Calu3 (cell line): ENCODE measurements around the gene GRIK2. TPM values are rescaled to one million over a fixed set of nuclear protein-coding genes. Genes with fewer than 3 reads are reported as not detected.

Source experiments
- BruUV-seq: library from RNA; stranded (reverse); fragments of 400-500 nt; replicated peaks from 2 replicates; lab custom pipeline; 2021; lab: Mats Ljungman, UMichigan
- CTCF ChIA-PET: fragments of 300-600 bp; sonication (Branson Sonifier 250); formaldehyde crosslinking; loops from one replicate; lab custom pipeline; 2022; ENCODE audit warnings: antibody characterized with exemption; lab: Charles Lee
- DNase-seq: peaks from one replicate; pipeline ENCODE4 v3.0.0; 2022
- H3K27ac Mint-ChIP-seq: one replicate; pipeline ENCODE4 v1.8.0; 2022; ENCODE audit warnings: mixed read lengths; ENCODE audit not compliant: unreplicated experiment
- H3K27me3 Mint-ChIP-seq: one replicate; pipeline ENCODE4 v1.8.0; 2022; ENCODE audit warnings: mixed read lengths; ENCODE audit not compliant: unreplicated experiment
- H3K36me3 Mint-ChIP-seq: one replicate; pipeline ENCODE4 v1.8.0; 2022; ENCODE audit warnings: mild to moderate bottlenecking, moderate library complexity, mixed read lengths; ENCODE audit not compliant: insufficient read depth, unreplicated experiment
- H3K4me1 Mint-ChIP-seq: one replicate; pipeline ENCODE4 v1.8.0; 2022; ENCODE audit warnings: mild to moderate bottlenecking, low read depth, mixed read lengths; ENCODE audit not compliant: unreplicated experiment
- H3K4me3 Mint-ChIP-seq: one replicate; pipeline ENCODE4 v1.8.0; 2022; ENCODE audit warnings: mild to moderate bottlenecking, low read depth, moderate library complexity, mixed read lengths; ENCODE audit not compliant: unreplicated experiment
- H3K9me3 Mint-ChIP-seq: one replicate; pipeline ENCODE4 v1.8.0; 2022; ENCODE audit warnings: low read depth, mixed read lengths; ENCODE audit not compliant: unreplicated experiment
- CTCF ChIP-seq: fragments of 200-600 bp; IDR thresholded peaks from one replicate; pipeline ENCODE4 v1.8.0; 2022; ENCODE audit warnings: antibody characterized with exemption; ENCODE audit not compliant: unreplicated experiment
- intact Hi-C: fragments of 100-400 bp; cut with micrococcal nuclease; formaldehyde crosslinking; loops from one replicate; pipeline ENCODE4 v1.10.0; 2022; ENCODE audit not compliant: unreplicated experiment
- total RNA-seq: library from RNA; stranded (reverse); gene quantifications from 2 replicates; pipeline ENCODE4 v1.2.3, GENCODE V29; 2022

Gene GRIK2
- total RNA-seq, 1 experiment from 2014 or later, result 3.3 TPM

- no TSS peak for BruUV-seq
- DNase-seq, result no peak
- CTCF ChIA-PET, result interaction anchor here (0.6 kb wide), 1 partner anchor 11 kb away, joined by 6 read pairs; no protein-coding TSS in a partner anchor
- H3K9me3 Mint-ChIP-seq, result no peaks in the 10 kb centered on the region
- H3K4me3 Mint-ChIP-seq, result no peak overlapping the region
- no peaks in the 10 kb centered on the region for H3K4me1 Mint-ChIP-seq
- no peaks in the 10 kb centered on the region for H3K27me3 Mint-ChIP-seq
- intact Hi-C loops, result no loop called here
- no peak for TF ChIP-seq CTCF
- no peak overlapping the region for H3K27ac Mint-ChIP-seq
- H3K36me3 Mint-ChIP-seq, result no peaks in the 10 kb centered on the region
Observed at GRCh38 chr6:101534386-101534785, 140.9 kb downstream of the GRIK2 start.

GRCh38 chr6:101534821-101535220, 141.3 kb downstream of the GRIK2 start:
- BruUV-seq, result no TSS peak
- Mint-ChIP-seq H3K27me3 (no peaks in the 10 kb centered on the region), H3K4me1 (no peaks in the 10 kb centered on the region), H3K36me3 (no peaks in the 10 kb centered on the region), H3K9me3 (no peaks in the 10 kb centered on the region), H3K4me3 (no peak overlapping the region), H3K27ac (no peak overlapping the region)
- intact Hi-C loops, result no loop called here
- TF ChIP-seq CTCF, result no peak
- CTCF ChIA-PET, result interaction anchor here (0.6 kb wide), 1 partner anchor 11 kb away, joined by 6 read pairs; no protein-coding TSS in a partner anchor
- no peak for DNase-seq

- no peak for TF ChIP-seq CTCF
- Mint-ChIP-seq H3K27me3 (no peaks in the 10 kb centered on the region), H3K36me3 (no peaks in the 10 kb centered on the region), H3K4me3 (no peak overlapping the region), H3K4me1 (no peaks in the 10 kb centered on the region), H3K9me3 (no peaks in the 10 kb centered on the region), H3K27ac (no peak overlapping the region)
- intact Hi-C loops, result no loop called here
- CTCF ChIA-PET, result interaction anchor here (0.6 kb wide), 1 partner anchor 837 kb away, joined by 3 read pairs; no protein-coding TSS in a partner anchor
- DNase-seq, result no peak
- BruUV-seq, result no TSS peak
Observed at GRCh38 chr6:101537753-101538316, 144.3 kb downstream of the GRIK2 start.

- no peaks in the 10 kb centered on the region for H3K27me3 Mint-ChIP-seq
- no peaks in the 10 kb centered on the region for H3K36me3 Mint-ChIP-seq
- TF ChIP-seq CTCF, result no peak
- no peaks in the 10 kb centered on the region for H3K4me1 Mint-ChIP-seq
- CTCF ChIA-PET, result no interaction called here
- H3K9me3 Mint-ChIP-seq, result no peaks in the 10 kb centered on the region
- H3K27ac Mint-ChIP-seq, result no peak overlapping the region
- intact Hi-C loops, result no loop called here
- no peak for DNase-seq
- BruUV-seq, result no TSS peak
- H3K4me3 Mint-ChIP-seq, result no peak overlapping the region
Observed at GRCh38 chr6:101539510-101540245, 146.2 kb downstream of the GRIK2 start.
